ENCODE data around the gene MTA2.

The MTA2 gene

GRCh38 chr11:62545437-62546243 is 56.0 kb downstream of the MTA2 start:
- peak; percentile 71 for DNase-seq

GRCh38 chr11:62544581-62545436 is 56.9 kb downstream of the MTA2 start:
- DNase-seq: no peak

- no peak for DNase-seq
These were observed 57.8 kb downstream of the MTA2 start for GRCh38 chr11:62543680-62544444.
